Stimulated activated naive CD4-positive, alpha-beta T cell treated with Interleukin-2 at 50 U/mL for 16 hours (primary cell): Measurements from ENCODE around the gene PPDPF.
"Not testable (repeated sequence)": the region's sequence is repeated elsewhere in the genome, so short reads cannot be mapped to it uniquely, and the experiment has no call there.

Experiments
- DNase-seq: peaks from one replicate; lab custom pipeline; 2025; lab: John Stamatoyannopoulos, UW

PPDPF gene

GRCh38 chr20:63520504-63520933, at the start of gene PPDPF:
Gene PPDPF (plus strand): TSS chr20:63520765. CDS start chr20:63521309, 544 bp downstream.
- DNase-seq = peak; percentile 72

GRCh38 chr20:63471002-63471716, 49.4 kb upstream of the PPDPF start:
- no peak for DNase-seq

GRCh38 chr20:63471717-63471980, 48.9 kb upstream of the PPDPF start:
- no peak for DNase-seq

GRCh38 chr20:63471981-63472831, 48.4 kb upstream of the PPDPF start, which contains the start of gene KCNQ2:
Gene KCNQ2 (minus strand): TSS chr20:63472655. CDS start chr20:63472463, 192 bp downstream.
- DNase-seq = no peak

- no peak for DNase-seq
Measured at GRCh38 chr20:63472862-63473390, 47.6 kb upstream of the PPDPF start.

- no peak for DNase-seq
Measured at GRCh38 chr20:63473555-63474449, 46.8 kb upstream of the PPDPF start.

GRCh38 chr20:63475209-63475608, 45.4 kb upstream of the PPDPF start:
- DNase-seq = no peak

- no peak for DNase-seq
Measured at GRCh38 chr20:63477061-63477616, 43.4 kb upstream of the PPDPF start.

- no peak for DNase-seq
Measured at GRCh38 chr20:63477944-63478343, 42.6 kb upstream of the PPDPF start.

GRCh38 chr20:63478346-63479302, 41.9 kb upstream of the PPDPF start:
- DNase-seq = no peak

- DNase-seq = not testable (repeated sequence)
Measured at GRCh38 chr20:63479695-63480419, 40.7 kb upstream of the PPDPF start.

- no peak for DNase-seq
Measured at GRCh38 chr20:63481503-63481902, 39.1 kb upstream of the PPDPF start.

- DNase-seq = no peak
Measured at GRCh38 chr20:63482021-63482587, 38.5 kb upstream of the PPDPF start.

GRCh38 chr20:63483834-63484233, 36.7 kb upstream of the PPDPF start:
- no peak for DNase-seq

- no peak for DNase-seq
Measured at GRCh38 chr20:63484236-63484635, 36.3 kb upstream of the PPDPF start.

- no peak for DNase-seq
Measured at GRCh38 chr20:63484651-63485403, 35.7 kb upstream of the PPDPF start.

GRCh38 chr20:63486300-63486855, 34.2 kb upstream of the PPDPF start:
- DNase-seq = no peak

- DNase-seq = no peak
Measured at GRCh38 chr20:63487116-63487764, 33.3 kb upstream of the PPDPF start.
